ENCODE data around the gene TSPAN3.

Gene TSPAN3

DNA sequence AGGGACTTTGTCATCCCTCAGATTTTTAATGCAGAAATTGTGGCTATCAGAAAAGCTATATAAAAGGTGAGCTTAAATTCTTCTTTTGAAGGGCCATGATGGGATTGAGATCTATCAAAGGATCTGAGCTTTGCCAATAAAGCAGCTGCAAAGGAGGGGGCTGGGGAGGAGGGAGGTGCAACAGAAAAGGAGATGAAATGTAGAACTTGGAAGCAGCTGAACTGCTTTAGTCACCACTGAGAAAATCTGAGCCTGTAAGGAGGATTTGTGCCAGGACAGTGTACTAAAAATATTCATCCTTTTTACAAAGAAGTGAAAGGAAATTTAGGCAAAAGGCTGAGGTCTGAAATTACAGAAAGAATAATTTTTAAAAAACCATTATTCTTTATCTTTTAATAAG is 10.4 kb downstream of the TSPAN3 start:
- no peak overlapping the region for H3K4me3 ChIP-seq (ENCODE audit: control insufficient read depth, low read depth, low read length)
- peak; percentile 76 for DNase-seq (ENCODE audit: low read depth)
- TF ChIP-seq, protein P1, sequence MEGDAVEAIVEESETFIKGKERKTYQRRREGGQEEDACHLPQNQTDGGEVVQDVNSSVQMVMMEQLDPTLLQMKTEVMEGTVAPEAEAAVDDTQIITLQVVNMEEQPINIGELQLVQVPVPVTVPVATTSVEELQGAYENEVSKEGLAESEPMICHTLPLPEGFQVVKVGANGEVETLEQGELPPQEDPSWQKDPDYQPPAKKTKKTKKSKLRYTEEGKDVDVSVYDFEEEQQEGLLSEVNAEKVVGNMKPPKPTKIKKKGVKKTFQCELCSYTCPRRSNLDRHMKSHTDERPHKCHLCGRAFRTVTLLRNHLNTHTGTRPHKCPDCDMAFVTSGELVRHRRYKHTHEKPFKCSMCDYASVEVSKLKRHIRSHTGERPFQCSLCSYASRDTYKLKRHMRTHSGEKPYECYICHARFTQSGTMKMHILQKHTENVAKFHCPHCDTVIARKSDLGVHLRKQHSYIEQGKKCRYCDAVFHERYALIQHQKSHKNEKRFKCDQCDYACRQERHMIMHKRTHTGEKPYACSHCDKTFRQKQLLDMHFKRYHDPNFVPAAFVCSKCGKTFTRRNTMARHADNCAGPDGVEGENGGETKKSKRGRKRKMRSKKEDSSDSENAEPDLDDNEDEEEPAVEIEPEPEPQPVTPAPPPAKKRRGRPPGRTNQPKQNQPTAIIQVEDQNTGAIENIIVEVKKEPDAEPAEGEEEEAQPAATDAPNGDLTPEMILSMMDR (conservative IDR thresholded peaks at IDR 0.05; ENCODE audit: control insufficient read depth, insufficient read depth, low read depth, low read length), result no peak

GRCh38 chr15:77059786-77060361 is 11.0 kb downstream of the TSPAN3 start:
- TF ChIP-seq, protein P1 (conservative IDR thresholded peaks at IDR 0.05; ENCODE audit: control insufficient read depth, insufficient read depth, low read depth, low read length), result no peak
- DNase-seq (ENCODE audit: low read depth), result no peak
- H3K4me3 ChIP-seq (ENCODE audit: control insufficient read depth, low read depth, low read length), result no peak overlapping the region

DNA sequence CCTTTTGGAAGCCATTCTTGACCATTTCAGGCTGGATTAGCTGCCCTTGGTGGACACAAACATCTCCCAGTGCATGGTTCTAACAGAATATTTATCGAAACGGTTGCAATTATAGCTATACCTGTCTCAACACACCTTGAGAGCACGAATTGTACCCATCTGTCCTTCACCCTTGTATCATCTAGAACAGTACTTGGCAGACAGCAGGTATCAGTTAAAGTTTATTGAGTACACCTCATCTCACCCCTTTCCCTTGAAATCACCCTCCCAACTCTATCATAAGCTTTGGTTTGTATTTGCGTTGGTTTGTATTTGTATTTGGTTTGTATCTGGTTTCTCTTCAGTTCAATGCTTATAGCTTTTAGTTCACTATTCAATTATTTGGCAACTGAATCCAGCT is 12.4 kb downstream of the TSPAN3 start:
- TF ChIP-seq, protein P1 (conservative IDR thresholded peaks at IDR 0.05; ENCODE audit: control insufficient read depth, insufficient read depth, low read depth, low read length), result no peak
- H3K4me3 ChIP-seq (ENCODE audit: control insufficient read depth, low read depth, low read length), result no peak overlapping the region
- no peak for DNase-seq (ENCODE audit: low read depth)

DNA sequence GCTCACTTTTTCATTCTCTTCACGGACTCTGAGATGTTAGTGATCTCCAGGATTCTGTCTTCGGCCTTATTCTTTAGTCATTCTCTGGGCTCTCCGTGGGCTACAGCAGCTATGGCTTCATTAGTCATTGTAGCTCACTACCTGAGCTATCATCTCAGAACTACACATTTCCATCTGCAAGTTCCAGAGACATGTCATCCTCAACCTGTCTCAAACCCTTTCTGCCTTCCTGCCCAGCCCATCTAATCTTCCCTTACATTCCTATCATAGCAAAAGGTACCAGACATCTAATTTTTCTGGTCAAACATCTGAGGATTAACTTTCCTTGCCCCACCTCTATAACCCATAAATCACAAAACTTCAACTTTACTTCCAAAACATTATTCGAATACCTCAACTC is 13.2 kb downstream of the TSPAN3 start:
- DNase-seq (ENCODE audit: low read depth), result no peak
- TF ChIP-seq, protein P1 (conservative IDR thresholded peaks at IDR 0.05; ENCODE audit: control insufficient read depth, insufficient read depth, low read depth, low read length), result no peak
- no peak overlapping the region for H3K4me3 ChIP-seq (ENCODE audit: control insufficient read depth, low read depth, low read length)

GRCh38 chr15:77057072-77057471 is 13.8 kb downstream of the TSPAN3 start:
- no peak overlapping the region for H3K4me3 ChIP-seq (ENCODE audit: control insufficient read depth, low read depth, low read length)
- TF ChIP-seq, protein P1 (conservative IDR thresholded peaks at IDR 0.05; ENCODE audit: control insufficient read depth, insufficient read depth, low read depth, low read length), result no peak

GRCh38 chr15:77053709-77054108 is 17.2 kb downstream of the TSPAN3 start:
- no peak overlapping the region for H3K4me3 ChIP-seq (ENCODE audit: control insufficient read depth, low read depth, low read length)
- TF ChIP-seq, protein P1 (conservative IDR thresholded peaks at IDR 0.05; ENCODE audit: control insufficient read depth, insufficient read depth, low read depth, low read length), result no peak
- DNase-seq (ENCODE audit: low read depth), result no peak

More at GRCh38 chr15:77057072-77057471, 13.8 kb downstream of the TSPAN3 start:
- no peak for DNase-seq (ENCODE audit: low read depth)

GRCh38 chr15:77052556-77052955 is 18.4 kb downstream of the TSPAN3 start:
- TF ChIP-seq, protein P1 (conservative IDR thresholded peaks at IDR 0.05; ENCODE audit: control insufficient read depth, insufficient read depth, low read depth, low read length), result no peak
- no peak overlapping the region for H3K4me3 ChIP-seq (ENCODE audit: control insufficient read depth, low read depth, low read length)
- DNase-seq (ENCODE audit: low read depth), result no peak

Data from fibroblast of mammary gland (primary cell).